ENCODE measurements around the gene CORO7. TPM values are rescaled to one million over a fixed set of nuclear protein-coding genes. Genes with fewer than 3 reads are reported as not detected.

The CORO7 gene
- total and polyA plus RNA-seq, 9 of the 15 experiments (the other 6 are each of a cell fraction or from before 2014, with no cell fraction given), result 0.45 to 77.2 (median 18.7) TPM

GRCh38 chr16:4402439-4403132 lies 13.8 kb downstream of the CORO7 start (continued):
- TF ChIP-seq ZNF592 (IDR thresholded peaks at IDR 0.05), result no peak; the same call in 1 of the 2 replicates
- TF ChIP-seq DMBX1 (CRISPR knock-in tag; IDR thresholded peaks at IDR 0.05; ENCODE audit: borderline replicate concordance), result no peak
- peak; percentile 81 for TF ChIP-seq REST (IDR thresholded peaks at IDR 0.05; ENCODE audit: borderline replicate concordance)
- 0 out of 2 replicates have a peak, but pooled peaks have one; percentile 17 for TF ChIP-seq REST (CRISPR knock-in tag; IDR thresholded peaks at IDR 0.05; ENCODE audit: low read depth)
- TF ChIP-seq TCFL5 (CRISPR knock-in tag; conservative IDR thresholded peaks at IDR 0.05), result no peak
- TF ChIP-seq ZNF311 (CRISPR knock-in tag; IDR thresholded peaks at IDR 0.05), result no peak
- TF ChIP-seq KAT8 (IDR thresholded peaks at IDR 0.05; ENCODE audit: low read depth), result no peak
- peak in 1 of 2 experiments; percentile 64; a peak in 2 of 3 replicates for TF ChIP-seq CBX3 (IDR thresholded peaks at IDR 0.05; ENCODE audit: borderline replicate concordance in 1 of 2, low read length in 2 of 2)
- TF ChIP-seq NBN (IDR thresholded peaks at IDR 0.05; ENCODE audit: low read depth), result peak; percentile 68; the same call in 1 of the 2 replicates
- TF ChIP-seq ZKSCAN8 (CRISPR knock-in tag; IDR thresholded peaks at IDR 0.05), result no peak
- no peak for TF ChIP-seq HEY1 (CRISPR knock-in tag; IDR thresholded peaks at IDR 0.05; ENCODE audit: borderline replicate concordance)
- TF ChIP-seq ATF7 (IDR thresholded peaks at IDR 0.05), result peak; percentile 40; the same call in 1 of the 2 replicates
- no peak for TF ChIP-seq RFX5 (IDR thresholded peaks at IDR 0.05; ENCODE audit: low read depth, low read length)
- TF ChIP-seq ZBTB7A (IDR thresholded peaks at IDR 0.05; ENCODE audit: borderline replicate concordance, control insufficient read depth, low read depth, low read length), result peak; percentile 64; the same call in 1 of the 2 replicates
- no peak for TF ChIP-seq ZNF785 (CRISPR knock-in tag; IDR thresholded peaks at IDR 0.05)

Data from K562 (cell line).